ENCODE data around the gene SASS6.

Gene SASS6

DNA sequence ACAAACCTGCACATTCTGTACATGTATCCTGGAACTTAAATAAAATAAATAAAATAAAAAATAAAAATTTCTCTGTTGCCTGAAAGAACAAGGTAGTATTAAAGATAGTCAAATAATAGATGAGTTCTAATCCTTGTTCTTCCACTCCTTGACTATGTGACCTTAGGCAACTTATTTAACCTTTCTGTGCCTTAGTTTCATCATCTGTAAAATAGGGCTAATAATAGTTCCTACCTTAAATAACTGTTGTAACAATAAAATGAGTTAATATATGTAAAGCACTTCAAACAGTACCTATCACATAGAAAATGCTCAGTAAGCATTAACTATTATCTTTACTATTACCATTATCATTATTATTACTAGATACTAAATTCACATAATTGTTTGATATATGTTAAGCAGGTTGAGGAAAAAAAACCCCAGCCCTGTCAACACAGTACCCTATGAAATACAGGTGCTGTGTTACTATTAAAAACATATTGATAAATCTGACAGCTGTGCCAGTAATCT is 23.1 kb downstream of the SASS6 start:
- DNase-seq (ENCODE audit: low read depth) = no peak

DNA sequence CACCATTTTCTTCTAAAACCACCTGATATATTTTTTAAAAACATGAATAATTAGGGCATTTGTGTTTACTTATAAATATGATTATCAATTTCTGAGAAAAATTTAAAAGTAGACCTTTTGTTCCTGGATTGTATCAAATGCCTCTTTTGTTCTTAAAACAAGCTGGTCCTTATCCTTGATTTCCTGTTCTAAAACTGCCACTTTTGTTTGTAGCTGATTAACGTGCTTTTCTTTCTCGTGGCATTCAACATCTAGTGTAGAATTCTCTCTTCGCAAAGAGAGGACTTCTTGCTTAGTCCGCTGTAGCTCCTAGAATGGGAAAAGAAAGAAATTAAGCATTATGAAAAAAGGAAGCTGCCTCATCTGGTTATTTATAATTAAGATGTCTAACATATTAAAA is 25.0 kb downstream of the SASS6 start:
- no peak for DNase-seq (ENCODE audit: low read depth)

DNA sequence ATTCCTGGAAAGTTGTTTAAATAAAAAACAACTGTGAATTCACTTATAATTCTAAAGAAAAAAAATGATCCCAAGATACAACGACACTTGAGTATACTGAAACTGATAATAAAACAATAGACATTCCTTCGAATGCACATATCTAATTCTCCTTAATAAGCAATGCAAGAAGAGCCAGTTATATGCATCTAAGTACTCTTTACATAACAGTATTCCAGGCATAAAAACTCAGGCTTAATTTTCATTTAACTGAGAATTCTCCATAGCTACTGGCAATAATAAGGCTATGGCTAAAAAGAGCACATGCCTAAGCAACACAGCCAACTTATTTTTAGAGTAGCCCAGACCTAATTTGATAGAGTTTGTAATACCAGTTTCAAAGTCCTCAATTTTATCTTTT is 31.2 kb downstream of the SASS6 start:
- DNase-seq (ENCODE audit: low read depth) = no peak

DNA sequence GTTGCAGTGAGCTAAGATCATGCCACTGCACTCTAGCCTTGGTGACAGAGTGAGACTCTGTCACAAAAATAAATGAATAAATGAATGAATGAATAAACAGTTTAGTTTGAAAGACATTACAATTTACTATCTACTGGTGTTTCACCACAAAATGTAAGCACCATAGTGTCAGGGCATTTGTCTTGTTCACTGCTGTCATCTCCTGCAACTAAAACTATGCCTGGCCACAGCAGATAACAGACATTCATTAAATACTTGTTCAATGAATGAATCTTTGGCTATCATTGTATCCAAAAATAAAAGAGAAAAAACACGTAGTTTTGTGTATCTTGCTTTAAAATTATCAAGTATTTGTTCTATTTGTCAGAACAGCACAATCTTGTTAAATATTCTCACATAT is 32.5 kb downstream of the SASS6 start:
- DNase-seq (ENCODE audit: low read depth) = no peak

DNA sequence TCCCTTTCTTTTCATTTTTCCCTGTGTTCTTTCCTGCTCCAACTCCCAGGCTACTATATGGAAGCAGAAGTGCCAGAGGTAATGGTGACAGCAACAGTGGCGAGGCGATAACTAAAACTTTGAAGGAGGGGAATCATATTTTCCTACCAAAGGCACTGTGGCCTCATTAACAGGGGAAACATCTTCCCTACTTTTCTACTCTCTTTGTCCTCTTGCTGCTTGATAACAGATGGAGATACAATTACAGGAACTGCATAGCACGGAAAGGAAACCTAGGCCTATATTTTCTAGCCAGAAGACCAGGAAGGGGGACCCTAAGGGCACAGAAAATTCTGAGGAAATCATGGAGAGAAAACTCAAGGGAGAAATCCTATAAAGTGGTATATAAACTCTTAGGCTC is 42.3 kb downstream of the SASS6 start:
- no peak for DNase-seq (ENCODE audit: low read depth)

DNA sequence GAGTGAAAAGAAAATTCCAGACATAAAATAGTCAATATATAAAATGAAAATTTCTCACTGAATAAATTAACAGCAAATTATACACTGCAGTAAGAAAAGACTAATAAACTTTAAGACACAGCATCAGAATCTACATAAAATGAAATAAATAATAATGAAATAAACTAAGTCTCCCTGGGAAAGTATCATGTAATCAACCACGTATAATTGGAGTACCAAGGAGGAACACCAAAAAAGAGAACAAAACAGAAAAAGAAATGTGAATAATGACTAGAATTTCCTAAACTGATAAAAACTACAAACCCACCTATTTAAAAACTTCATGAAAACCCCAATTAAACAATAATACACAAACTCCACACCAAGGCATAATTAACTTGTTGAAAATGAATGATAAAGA is 43.6 kb downstream of the SASS6 start:
- DNase-seq (ENCODE audit: low read depth) = no peak

DNA sequence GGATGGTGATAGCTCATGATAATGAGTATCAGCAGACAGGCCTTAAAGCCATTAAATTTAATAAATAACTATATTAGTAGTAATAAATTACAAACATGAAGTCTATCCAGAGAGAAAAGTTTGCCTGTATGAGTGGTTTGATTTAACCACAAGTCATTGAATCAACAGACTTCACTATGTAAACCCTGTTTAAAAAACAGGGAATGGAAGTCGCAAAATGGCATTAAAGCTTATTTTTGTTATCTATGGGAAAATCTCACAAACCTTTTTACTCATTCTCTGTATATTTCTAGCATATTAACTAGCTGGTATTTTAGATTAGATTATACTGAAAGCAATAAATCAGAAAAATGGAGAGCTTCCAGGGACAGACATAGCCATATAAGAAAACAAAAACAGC is 45.3 kb downstream of the SASS6 start:
- no peak for DNase-seq (ENCODE audit: low read depth)

DNA sequence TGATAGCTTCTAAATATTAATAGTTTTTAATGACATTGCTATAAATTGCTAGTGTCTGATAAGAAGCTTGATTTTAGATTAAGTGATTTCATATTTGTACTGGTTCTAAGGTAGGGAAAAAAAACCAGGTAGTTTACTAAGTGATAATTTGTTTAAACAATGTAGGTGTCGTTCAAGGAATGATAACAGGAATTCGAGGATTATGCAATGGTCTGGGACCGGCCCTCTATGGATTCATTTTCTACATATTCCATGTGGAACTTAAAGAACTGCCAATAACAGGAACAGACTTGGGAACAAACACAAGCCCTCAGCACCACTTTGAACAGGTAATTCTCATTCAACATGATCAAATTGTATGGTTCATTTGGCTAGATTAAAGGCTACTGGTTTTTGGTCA is 52.4 kb downstream of the SASS6 start:
- DNase-seq (ENCODE audit: low read depth) = no peak

DNA sequence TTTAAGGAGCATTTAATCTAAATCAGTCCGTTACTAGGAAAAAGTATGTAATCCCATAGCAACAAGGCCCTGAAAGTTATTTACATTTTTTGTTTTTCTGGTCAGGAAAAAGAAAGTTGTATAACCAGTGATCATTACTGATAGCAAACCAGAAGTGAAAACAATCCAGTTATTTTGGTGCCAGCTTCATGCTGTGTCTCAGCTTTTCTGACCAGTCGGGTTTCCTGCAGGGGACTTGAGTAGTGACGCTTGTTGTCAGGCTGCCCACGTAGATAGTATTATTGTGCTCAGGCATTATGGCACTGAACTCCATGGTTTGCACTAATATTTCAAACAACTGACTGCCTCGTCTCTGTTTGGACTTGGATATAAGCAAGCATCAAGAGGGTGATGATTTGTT is 55.2 kb downstream of the SASS6 start:
- DNase-seq (ENCODE audit: low read depth) = no peak

DNA sequence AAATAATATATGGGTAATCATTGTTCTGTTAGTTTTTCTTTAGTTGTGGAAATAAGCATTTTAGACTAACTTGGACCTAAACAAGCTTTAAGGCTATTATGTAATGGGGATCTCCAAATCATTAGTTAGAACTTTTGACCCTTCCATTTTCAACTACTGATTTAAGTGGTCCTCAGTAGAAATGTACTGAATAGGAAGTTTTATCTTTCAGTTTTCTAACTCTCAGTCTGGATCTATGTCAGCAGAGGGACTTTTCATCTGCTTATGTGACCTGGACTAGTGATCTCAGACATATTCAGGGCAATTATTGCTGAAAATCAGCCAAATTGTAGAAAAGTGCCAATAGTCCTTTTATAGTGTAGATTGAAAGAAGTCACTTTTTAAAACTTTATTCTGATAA is 56.0 kb downstream of the SASS6 start:
- DNase-seq (ENCODE audit: low read depth) = no peak

DNA sequence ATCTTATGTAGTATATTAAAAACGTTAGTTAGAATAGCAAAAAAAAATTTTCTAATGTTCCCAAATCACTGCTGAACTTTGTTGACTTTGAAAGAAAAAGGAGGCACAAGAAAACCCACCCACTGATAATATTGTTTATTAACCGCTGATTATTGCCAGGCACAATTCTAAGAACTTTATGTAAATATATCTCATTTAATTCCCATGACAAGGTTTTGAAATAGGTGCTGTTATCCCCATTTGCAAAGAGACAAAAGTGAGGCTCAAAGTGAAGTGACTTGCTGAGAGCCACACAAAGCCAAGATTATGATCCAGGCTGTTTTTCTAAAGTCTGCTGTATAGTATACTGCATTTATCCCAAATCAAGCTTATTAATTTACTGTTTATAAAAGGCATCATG is 56.4 kb downstream of the SASS6 start:
- no peak for DNase-seq (ENCODE audit: low read depth)

DNA sequence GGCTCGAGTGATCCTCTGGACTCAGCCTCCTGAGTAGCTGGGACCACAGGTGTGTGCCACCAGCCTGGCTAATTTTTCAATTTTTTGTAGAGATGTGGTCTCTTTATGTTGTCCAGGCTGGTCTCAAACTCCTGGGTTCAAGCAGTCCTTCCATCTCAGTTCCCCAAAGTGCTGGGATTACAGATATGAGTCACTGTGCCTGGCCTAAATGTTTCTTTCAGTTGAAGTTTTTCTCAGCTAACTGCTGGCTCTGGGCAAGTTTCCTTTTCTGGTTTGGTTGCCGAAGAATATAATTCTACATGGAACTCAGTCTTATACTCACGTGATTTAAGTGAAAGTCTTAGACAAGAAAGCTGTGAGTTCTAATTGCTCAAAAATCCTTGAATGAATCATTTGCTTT is 57.0 kb downstream of the SASS6 start:
- no peak for DNase-seq (ENCODE audit: low read depth)

DNA sequence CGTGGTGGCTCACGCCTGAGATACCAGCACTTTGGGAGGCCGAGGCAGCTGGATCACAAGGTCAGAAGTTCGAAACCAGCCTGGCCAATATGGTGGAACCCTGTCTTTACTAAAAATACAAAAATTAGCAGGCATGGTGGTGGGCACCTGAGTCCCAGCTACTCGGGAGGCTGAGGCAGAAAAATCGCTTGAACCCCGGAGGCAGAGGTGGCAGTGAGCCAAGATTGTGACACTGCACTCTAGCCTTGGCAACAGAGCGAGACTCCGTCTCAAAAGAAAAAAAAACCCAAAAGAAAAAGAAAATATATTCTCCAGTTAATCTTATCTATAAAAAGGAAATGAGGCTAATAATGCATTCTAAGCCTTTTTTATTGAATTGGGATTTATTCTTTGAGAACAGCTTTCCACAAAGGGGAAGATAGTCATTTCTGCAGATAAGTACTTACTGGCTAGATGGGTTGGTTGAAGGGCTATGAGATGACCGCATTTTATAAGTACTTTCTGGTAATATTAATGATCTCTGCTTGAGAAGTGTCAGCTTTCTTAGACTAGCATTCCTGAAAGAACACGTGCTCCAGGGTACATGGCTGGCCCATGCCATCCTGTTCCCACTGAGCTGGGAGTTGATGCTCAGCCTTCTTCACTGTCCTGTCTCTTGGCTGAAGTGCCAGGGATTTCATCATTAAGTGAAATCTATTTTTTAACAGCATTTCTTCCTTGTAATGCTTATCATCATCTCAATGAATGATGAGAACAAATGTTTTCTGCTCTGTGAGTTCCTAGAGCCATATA is 57.9 kb downstream of the SASS6 start:
- no peak for DNase-seq (ENCODE audit: low read depth)

DNA sequence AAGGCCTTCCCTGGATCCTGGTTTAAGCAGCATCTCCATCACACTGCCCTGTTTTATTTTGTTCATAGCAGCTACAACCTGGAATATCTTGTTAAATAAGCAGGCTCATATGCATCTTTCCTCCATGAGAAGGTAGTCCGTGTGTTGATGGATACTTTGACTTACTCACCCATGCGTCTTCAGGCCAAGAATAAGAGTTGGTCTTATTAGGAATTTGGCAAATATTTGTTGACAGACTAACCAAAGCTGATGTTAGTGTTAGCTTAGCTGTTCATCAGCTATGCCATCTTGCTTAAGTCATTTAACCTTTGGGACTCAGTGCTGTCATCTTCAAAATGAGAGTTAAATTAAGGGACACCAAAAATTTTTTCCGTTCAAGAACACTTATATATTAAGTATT is 59.2 kb downstream of the SASS6 start:
- DNase-seq (ENCODE audit: low read depth) = no peak

DNA sequence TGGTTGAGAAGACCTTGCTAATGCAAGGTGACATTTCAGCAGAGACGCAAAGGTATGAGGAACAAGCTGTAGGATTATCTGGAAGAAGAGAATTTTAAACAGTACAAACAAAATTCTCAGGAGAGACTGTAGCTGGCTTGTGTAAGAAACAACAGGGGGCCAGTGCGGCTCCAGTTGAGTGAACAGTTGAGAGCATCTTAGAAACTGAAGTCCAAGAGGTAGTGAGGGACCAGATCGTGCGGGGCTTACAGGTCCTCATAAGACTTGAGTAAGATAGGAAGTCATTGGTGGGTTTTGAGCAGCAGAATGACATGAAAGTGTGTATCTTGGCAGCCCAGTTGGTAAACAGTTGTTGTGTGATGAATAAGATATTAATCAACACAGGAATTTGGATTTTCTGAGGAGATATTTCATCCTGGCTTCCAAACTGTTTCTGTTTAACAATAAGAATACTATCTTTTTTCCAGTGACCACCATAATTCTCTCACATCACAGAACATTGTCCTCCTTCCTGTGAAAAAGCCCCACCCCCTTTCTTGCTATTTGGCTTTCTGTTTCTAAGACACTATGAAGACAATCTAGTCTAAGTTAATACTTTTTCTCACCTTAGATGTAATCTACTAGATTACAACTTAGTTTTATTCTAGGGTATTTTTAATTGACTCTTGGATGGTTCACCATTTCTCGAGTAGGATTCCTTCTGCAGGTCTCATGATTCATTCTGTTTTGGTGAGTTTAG is 62.4 kb downstream of the SASS6 start:
- no peak for DNase-seq (ENCODE audit: low read depth)

DNA sequence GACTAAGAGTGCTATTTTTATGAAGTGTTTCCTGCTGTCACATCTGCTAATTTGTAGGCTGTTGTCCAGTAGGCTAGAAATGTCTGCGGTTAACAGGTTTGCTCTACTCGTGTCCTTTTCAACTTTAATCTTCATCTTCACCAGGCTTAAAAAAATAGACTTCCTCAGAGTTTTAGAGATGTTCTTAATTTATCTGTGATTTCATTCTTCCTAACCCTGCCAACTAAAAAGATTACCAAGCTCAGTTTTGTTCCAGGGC is 66.8 kb downstream of the SASS6 start:
- DNase-seq (ENCODE audit: low read depth) = no peak

DNA sequence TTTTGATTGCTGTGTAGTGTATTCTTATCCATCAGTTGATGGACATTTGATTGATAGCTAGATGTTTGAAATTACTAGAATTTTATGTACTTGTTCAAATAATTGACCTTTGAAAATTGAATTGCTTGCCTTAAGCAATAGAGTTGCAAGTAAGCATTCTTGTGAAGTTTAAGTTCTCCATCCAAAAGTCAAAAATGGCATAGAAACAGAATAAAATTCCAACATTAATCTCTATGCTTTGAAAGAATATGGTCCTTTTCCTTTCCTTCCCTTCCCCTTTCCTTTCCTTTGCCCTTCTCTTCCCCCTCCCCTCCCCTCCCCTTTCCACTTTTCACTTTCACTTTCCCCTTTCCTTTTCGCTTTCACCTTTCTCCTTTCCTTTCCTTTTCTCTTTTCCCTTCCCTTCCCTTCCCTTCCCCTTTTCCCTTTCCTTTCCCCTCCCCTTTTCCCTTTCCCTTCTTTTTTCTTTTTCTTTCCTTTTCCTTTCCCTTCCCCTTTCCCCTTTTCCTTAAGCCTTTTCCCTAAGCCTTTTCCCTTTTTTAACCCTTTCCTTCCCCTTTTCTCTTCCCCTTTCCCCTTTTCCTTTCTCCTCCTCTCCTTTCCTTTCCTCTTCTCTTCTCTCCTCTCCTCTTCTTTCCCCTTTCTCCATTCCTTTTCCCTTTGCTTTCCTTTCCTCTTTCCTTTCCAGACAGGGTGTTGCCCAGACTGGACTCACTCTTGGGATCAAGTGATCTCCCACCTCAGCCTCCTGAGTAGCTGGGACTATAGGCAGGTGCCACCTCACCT is 67.4 kb downstream of the SASS6 start:
- DNase-seq (ENCODE audit: low read depth) = no peak

DNA sequence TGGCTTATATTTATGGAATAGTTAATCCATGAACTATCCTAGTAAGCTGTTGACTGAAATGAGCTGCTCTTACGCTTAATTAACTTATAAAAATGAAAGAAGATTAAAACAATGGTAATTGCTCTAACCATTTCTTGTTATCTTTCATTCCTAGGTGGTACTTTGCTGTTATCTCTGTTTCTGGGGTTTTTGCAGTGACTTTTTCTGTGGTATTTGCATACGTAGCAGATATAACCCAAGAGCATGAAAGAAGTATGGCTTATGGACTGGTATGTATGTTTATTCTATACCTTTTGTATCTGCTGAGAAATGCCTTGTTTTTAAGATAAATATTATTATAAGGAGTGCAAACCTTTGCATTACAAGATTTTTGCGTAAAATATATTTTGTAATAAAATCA is 71.0 kb downstream of the SASS6 start:
- no peak for DNase-seq (ENCODE audit: low read depth)

DNA sequence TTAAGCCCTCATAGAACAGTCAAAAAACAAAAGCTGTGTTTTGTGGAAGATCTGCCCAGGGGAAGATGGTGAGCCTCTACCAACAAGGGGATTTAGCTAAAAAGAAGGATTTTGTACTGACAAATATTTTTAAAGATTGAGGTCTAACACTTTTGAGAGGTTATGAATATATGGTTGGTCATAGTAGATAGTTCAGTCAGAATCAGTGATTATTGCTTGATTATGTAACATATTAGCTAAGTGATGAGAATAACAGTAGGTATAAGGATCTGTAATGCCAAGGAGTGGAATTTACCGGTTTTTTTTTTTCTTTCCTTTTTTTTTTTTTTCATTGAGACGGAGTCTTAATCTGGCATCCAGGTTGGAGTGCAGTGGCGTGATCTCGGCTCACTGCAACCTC is 79.0 kb downstream of the SASS6 start:
- no peak for DNase-seq (ENCODE audit: low read depth)

DNA sequence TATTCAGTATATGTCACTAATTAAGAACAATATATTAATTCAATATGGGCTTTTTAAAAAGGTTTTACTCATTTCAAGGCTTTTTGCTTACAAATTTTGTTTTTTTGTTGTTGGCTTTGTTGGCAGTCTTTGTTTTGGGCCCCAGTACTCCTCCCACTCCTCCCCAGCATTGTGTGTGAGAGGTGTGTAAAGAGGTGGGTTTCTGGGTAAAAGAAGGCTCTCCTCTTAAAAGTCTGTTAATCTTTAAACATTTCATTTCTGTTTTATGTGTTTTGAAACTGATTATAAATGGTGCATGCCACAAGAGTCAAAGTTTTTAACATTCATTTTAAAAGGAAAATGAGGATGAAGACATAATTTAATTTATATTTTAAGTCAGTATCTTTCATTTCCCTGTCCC is 79.6 kb downstream of the SASS6 start:
- no peak for DNase-seq (ENCODE audit: low read depth)

DNA sequence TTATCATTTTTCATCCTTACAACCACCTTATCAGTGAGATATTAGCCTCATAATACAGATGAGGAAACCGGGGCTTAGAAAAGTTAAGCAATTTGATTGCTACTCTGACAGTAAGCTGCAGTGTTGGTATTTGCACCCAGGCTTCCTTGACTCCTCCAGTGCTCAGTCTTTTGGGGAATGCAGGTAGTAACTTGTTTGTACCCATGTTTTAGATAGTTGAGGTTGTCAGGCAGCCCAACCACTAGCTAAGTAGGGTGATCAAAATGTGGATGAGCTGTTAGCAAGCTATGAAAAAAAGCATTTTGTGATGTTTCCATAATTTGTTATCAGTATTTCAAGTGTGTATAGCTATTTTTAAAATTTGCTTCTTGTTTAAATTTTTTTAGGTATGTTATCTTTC is 80.8 kb downstream of the SASS6 start:
- no peak for DNase-seq (ENCODE audit: low read depth)

DNA sequence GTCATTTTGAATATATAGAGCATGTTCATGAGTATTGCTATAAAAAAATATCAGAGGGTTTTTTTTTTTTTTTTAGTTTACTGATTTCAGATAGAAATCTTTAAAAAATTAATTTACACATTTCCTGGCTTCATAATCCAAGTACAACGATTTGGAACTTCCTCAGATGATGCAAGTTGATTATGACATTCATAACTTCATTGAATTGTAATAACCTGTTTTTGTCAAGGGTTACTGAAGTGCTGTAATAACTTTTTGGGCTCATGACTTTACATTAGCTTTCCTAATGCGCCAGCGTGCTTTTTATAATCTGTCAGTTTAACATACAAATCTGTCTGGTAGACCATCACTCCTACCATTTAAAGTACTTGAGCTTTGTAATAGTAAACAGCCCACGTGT is 81.3 kb downstream of the SASS6 start:
- DNase-seq (ENCODE audit: low read depth) = no peak

DNA sequence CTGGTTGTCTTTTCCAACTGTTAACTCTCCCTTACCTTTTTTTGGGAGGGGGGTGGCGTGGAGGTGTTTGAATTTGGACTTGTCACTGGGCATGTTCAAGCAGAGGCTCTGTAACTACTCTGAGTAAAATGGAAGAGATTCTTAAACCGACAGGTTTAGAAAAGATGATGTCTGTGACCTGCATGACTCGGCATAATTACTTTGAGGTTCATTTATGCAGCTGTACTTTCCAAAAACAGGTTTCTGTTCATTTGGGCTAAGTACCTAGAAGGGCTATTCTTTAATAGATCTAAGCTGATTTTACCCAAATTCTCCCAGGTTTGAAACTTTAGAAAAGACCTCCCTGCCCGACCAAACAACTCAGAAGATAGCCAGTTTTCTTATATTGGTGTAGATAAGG is 82.6 kb downstream of the SASS6 start:
- no peak for DNase-seq (ENCODE audit: low read depth)

Data from stimulated activated CD8-positive, alpha-beta memory T cell treated with anti-CD3 and anti-CD28 coated beads, Interleukin-7, amount 100 ng/mL, for 24 hours (primary cell).